Tongue (tissue), 2 donors: ENCODE results near the gene FYB1. TPM values are rescaled to one million over a fixed set of nuclear protein-coding genes. Genes with fewer than 3 reads are reported as not detected.

Experiments
- DNase-seq: peaks from one replicate; pipeline ENCODE4 v3.0.0-alpha.2; 2015
- total RNA-seq: library from RNA; depleted of rRNA; stranded (reverse); fragments of >200 nt; gene quantifications from one replicate; pipeline ENCODE4 v1.2.3, GENCODE V29; 2014

FYB1 gene
- total RNA-seq, 1 donor from 2014 or later = 9.0 TPM

DNA sequence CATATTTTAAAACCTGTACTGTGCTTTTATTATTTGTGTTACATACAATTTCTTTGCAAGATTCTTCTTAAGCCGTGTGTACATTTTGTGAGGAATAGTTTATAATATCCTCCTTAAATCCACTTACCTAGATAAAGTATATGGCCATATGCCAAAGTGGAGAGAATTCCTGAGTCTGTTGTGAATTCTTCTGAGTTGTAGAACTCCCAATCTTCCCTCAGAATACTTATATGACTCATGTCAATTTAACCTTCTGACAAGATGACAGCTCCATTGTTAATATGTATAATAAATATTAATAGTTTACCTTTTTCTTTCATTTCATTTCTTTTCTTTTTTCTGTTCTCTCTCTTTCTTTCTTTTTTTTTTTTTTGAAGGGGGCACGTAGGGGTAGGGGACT lies 139.2 kb downstream of the FYB1 start:
- DNase-seq = no peak

DNA sequence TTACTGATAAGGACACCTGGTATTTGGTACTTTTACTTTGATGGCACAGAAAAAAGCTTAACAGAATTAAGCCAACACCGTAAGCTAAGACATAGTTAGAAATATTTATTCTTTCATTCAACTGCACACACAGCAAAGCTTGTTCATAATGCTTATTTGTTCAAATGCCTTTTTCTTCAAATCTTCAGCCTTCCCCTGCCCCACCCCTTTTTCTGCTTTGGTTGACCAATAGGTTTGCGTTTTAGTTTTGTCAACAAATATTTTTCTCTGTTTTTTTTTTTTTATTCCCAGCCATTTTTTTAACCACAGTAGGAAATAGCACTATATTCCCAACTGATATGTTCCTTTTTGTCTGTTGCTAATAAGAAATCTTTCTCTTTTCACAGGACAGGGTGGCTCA lies 140.2 kb downstream of the FYB1 start:
- DNase-seq = no peak

DNA sequence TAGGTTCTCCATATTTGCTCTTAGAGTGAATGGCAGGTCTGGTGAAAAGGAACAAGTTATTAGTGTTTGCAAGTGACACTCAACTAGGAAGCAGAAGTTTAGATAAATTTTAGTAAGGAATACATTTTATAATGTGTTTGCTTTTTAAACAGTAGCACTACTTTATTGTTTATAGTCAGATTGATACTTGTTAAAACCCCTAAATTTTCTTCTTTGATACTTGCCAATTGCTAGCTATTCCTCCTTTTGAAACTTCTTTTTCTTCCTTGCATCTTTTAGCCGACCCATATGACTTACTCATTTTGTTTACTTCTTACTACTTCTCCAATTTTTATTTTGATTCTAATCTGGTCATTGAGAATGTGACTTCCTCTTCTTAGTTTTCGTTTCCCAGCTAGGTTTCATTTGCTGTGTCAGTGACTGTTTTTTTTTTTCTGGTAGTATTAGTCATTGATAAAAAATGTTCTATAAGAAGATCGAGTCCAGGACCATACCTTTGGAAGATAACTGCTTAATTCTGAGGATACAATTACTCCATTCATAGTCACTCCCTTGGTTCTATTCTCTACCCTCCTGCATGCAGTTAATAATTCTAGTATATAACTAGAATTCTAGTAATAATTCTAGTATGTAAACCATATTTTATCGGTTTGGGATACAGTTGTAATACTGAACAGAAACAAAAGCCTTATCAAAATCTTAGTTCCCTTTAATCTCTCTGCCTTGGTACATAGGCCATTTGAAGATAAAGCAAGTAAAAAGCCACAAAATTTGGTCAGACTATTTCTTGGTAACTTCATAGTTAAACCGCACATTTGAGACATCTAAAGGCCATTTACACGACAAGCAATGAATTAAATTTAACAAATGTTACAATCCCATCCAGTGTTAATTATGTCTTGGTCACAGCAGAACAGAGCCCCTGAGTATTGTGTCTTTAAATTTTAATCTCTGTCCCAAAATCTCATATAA lies 142.3 kb downstream of the FYB1 start:
- no peak for DNase-seq

DNA sequence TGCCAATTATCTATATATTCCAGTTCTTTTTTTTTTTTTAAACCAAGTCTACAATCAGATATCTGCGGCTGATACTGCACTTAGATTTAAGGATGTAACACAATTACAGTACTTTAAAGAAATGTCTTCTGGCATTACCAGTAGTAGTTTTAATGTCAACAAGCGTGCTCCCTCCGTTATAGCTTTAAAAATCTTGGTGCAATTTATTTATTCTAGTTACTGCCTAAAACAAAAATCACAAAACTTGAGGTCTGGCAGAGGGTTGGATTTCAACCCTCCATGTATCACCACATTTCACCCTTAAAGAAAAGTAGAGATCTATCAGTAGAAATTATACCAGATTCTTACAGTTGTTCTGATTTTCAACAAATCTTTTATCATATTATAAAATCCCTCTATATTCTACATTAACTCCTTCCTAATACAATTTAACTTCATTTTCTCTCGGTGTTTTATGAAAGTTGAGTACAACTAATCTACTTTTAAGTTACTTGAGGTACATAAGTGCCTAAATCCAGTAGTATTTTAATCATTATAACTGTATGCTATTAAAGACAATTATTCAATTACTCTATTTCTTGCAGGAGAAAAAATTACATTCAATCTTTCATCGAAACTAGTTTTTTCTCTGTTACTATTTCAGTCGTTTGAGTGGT lies 143.1 kb downstream of the FYB1 start:
- DNase-seq = no peak

DNA sequence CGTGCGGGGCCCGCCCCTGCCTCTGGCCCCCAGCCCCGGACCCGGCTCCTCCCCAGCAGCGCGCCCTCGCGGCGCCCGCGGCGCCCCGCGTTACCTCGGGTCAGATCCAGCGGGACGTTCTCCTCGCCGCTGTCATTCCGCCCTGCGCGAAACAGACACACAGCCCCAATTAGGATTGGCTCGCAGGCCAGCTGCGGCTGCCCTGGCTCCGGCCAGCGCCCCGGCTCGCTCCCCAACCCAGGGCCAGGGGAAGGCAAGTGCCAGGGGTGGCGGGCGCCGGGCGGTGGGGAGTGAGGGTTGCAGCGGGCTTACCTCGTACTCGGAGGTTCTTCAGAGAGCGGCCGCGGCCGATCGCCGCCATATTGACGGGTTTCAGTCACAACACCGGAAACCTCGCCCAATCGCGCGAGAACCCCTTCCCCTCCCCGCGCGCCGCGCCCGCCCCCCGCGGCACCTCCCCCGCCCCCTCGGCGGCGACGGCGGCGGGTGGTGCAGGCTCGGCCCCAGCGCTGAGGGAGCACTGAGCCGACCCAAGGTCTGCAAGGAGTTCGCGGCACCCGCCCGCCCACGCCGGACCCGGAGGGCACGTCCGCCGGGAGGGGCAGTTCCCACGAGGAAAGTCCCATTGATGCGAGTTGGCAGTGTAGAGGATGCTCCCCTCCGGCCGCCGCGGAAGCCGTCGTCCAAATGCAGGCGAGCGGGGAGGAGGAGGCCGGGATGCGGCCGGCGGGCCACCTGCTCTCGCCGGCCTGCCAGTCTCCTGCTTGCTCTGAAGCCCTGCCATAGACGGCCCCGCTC lies 145.1 kb downstream of the FYB1 start, which contains the start of gene RICTOR:
RICTOR (minus strand) TSS at position 383 of the 798 bp plus-strand sequence; CDS start at position 361, 22 bp downstream.
- peak; percentile 95 for DNase-seq

DNA sequence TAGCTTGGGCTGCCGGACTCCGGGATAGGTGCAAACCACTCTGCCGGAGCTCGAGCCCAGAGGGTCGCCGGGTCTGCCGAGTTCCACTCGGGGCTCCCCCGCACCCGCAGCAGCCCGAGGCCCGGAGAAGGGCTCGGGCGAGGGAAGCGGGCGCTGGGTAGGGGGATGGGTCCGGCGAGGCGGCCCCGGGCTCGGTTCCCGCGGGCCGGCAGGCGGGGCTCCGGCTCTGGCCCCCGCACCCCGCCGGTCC lies 145.7 kb downstream of the FYB1 start:
- no peak for DNase-seq

DNA sequence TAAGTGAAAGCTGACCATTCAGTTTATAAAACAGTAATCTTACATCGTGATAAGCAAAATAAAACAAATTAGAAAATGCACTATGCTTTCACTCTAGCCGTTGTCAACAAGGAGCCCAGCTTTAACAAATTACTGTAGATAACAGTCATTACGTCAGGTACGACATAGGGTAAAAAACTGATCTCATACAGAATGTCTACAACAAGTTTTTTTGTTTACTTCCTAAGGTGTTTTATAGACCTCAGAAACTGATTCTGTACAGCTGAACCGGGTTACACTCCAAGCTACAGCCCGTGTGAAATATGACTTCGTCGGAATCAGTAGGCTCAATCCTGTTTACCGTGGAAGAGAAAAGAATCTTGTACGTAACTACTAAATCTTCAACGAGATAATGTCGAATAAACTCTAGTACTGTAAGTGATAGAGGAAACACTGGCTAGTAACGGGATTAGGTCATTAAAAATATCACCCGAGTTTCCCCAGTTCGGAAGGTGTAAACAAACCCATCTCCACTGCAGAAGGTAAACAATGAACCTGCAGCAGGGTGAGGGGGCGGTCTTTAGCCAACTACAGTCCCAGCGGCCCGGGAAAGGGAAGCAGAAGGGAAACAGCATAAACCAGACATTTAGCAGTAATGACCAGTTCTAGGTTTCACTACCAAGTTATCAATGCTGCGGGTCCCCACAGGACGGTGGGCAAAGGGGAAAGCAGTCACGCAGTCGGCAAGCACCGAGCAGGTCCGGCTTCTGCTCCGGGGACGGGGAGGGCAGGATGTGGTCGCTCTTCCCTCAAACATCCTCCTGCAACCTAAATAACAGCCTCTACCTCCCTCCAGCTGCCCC lies 146.2 kb downstream of the FYB1 start:
- peak; percentile 59 for DNase-seq

DNA sequence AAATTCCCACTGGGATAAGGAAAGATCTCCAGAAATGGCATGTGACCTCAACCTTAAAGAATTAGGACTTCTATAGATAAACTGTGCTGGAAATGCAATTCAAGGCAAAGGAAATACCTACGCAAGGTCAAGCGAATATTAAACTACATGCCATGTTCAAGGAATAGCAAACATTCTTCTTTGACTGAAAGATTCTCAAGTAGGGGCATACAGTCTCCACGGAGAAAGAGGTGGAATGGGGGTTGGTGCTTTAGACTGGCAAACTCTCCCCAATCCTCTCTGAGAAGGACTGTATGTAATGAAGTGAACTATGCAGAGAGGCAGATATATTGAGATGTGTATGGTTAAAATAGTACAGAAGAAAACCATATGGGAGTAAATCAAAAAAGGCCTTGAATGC lies 151.3 kb downstream of the FYB1 start:
- no peak for DNase-seq

DNA sequence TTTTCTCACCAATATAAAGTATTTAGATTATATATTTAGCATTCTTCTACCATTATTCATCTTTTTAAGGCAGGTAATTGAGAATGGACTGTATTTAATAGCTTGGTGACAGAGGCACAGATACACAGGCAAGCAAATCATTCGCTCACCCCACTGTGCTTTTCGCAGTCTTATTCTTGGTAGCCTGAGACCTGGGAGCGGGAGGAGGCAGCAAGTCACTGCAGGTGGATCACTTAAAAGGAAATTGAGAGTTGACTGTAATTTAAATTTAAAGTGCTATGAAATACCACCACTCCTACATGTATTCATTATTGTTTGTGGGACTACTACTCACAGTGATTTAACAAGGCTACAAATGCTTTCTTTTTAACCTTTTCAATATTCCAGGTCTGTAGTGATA lies 154.9 kb downstream of the FYB1 start:
- DNase-seq = no peak

DNA sequence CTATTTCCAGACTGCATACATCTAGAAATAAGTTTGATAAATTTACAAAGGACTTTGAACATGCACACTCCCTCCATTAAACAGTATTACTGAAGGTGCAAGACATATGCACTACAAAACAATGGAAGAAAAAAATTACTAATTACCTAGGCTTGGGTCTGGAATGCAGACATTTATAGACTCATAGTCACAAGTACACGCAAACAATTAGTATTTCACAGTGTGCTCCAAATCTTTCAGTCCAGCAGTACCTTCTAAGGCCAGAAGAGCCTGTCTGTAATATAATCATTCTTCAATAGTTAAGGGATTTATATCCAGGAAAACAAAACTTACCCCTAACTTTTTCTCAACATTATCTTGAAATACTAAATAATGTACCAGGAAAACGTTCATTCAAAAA lies 156.3 kb downstream of the FYB1 start:
- no peak for DNase-seq

DNA sequence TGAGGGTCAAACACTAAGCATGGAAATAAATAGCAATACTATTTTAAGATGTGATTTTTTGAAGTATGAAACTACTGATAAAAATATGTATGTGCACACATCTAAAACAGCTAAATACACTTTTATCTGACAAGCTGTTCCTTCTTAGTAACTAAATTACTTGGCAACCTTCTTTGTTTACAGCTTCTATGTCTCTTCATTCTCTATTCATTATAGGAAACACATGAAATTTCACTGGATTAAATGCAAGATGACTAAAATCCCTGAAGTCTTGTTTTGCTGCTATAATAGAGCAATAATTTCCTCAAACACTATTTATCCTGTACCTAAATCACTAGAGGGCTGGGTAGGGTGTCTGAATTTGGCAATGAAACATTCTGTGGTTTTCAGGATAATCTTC lies 156.8 kb downstream of the FYB1 start:
- no peak for DNase-seq

DNA sequence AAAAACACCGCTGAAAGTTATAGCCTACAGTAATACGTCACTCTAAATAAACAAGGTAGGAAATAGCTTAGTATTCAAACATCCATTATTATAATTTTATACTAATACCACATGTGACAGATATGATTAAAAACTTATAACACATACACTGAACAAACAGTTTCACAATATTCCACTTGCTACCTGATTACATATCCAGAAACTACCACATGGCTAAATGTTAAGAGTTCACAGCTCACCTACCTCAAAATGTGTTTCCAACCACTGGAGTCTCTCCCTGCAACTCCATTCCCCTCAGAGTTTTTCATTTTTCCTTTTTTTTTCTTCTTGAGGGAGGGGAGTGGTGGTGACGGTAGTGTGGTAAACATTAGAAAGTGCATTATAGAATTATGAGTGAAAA lies 157.3 kb downstream of the FYB1 start:
- no peak for DNase-seq

DNA sequence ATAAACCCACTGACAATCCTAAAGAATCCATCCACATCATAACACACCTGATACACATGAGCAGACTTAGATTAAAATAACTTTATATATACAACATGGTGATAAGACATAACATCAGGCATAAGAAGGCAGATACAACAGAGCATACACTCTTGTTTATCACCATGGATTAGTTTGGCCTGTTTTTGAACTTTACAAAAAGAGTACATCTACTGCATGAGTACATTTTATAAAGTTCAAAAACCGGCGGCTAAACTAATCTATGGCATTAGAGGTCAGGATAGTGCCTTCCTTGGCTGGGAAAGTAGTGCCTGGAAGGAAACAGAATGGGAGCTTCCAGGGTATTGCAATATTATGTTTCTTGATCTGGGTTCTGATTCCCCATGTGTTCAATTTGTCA lies 160.3 kb downstream of the FYB1 start:
- no peak for DNase-seq

DNA sequence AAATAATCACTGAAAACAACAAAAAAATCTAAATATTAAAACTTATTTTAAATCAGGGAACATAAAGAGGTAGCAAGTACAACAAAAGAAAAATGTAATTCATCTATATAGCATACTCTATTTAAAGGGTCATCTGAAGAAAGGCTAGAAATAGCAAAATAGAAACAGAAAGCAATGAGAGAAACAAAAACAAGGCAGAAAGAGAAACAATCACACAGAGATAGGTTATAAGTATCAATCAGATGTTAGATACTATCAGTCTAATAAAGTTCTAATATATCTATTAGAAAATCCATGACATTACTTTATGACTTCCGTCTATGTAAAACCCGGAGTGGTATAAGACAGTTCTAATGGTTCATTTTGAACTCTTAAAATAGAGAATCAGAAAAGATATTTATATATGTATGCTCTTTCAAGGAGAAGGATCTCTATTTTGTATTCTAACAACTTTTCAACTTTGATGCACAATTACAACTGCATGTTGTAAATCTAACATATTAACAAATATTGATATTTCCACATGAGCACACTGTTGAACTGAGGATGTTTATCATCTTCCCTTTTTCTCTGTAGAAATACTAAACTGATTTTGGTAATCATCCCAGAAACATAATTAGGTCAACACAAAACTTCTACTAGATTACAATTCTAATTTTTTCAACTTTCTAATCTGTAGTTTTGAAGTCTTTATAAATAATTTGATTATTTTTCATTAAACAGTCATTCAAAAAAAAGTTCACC lies 161.0 kb downstream of the FYB1 start:
- DNase-seq = no peak

DNA sequence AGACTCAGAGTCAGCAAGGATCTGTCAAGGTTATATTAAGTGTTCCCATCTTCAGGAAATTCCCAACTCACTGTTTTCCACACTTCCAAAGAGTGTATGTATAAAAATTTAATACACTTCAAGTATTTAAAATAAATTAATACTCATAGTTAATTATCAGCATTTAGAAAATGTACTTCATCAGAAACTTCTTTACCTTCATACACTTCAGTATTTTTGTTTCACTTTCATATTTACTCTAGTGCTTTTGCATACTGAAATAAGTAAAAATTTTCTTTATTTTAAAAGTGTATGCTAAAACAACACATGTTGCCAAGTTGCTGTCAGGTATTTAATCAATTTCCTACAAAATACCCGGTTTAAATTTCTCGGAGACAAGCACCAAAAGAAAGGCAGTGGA lies 161.6 kb downstream of the FYB1 start:
- no peak for DNase-seq

DNA sequence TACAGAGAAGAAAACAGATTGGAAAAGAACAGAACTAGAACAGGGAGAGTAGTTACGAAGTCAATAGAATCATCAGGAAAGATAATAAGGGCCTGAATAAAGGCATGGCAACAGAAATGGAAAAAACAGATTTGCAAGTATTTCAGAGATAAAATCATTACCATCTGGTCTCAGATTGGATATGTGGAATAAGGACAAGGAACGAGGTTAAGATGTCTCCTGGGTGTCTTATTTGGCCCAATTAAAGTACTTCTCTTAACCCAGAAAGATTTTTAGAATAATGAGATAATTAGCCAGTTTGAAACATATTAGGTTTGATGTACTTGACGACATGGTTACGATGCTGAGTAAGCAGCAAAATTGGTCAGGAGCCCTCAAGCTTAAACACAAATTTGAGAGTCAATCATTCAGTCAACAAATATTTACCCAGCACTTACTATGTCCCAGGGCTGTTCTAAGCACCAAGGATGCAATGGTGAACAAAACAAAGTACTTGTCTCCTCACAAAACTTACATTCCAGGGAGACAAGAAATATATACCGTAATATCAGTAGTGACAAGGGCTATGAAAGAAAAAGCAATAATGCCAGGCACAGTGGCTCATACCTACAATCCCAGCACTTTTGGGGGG lies 163.5 kb downstream of the FYB1 start:
- DNase-seq = no peak
